ENCODE results near the gene ERGIC1.
A peak's percentile ranks its signal among the peaks of the same experiment; 100 is the strongest.
"Not testable (repeated sequence)": the region's sequence is repeated elsewhere in the genome, so short reads cannot be mapped to it uniquely, and the experiment has no call there.

ERGIC1 gene, protein sequence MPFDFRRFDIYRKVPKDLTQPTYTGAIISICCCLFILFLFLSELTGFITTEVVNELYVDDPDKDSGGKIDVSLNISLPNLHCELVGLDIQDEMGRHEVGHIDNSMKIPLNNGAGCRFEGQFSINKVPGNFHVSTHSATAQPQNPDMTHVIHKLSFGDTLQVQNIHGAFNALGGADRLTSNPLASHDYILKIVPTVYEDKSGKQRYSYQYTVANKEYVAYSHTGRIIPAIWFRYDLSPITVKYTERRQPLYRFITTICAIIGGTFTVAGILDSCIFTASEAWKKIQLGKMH

GRCh38 chr5:172833686-172834414 lies at the start of gene ERGIC1:
TSS of gene ERGIC1 (plus strand) at chr5:172834251. CDS start at chr5:172834414, 163 bp downstream.
- DNase-seq = peak; percentile 32

DNA sequence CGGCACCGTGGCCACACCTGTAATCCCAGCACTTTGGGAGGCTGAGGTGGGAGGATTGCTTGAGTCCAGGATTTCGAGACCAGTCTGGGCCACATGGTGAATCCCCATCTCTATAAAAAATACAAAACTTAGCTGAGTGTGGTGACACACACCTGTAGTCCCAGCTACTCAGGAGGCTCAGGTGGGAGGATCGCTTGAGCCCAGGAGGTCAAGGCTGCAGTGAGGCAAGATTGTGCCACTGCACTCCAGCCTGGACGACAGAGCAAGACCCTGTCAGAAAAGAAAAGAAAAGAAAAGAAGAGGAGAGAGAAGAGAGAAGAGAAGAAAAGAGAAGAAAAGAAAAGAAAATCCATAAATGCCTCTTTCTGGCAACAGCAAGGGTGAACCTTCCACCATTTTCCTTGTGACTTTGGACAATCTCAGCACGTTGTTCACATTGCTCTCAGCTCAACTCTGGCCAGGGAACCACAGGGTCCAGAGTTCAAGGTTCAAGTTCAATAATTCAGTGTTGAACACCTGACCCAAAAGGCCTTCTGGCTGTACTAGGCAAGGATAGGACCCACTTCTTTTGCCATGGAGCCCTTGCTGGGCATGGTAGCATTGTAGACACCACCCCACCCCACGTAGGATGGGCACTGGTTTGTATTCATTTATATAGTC lies 48.5 kb upstream of the ERGIC1 start:
- DNase-seq = no peak

GRCh38 chr5:172786736-172787462 lies 47.2 kb upstream of the ERGIC1 start:
- DNase-seq = no peak

- DNase-seq = not testable (repeated sequence)
These were observed 46.5 kb upstream of the ERGIC1 start for GRCh38 chr5:172787538-172787937.

- no peak for DNase-seq
These were observed 45.0 kb upstream of the ERGIC1 start for GRCh38 chr5:172788771-172789686.

DNA sequence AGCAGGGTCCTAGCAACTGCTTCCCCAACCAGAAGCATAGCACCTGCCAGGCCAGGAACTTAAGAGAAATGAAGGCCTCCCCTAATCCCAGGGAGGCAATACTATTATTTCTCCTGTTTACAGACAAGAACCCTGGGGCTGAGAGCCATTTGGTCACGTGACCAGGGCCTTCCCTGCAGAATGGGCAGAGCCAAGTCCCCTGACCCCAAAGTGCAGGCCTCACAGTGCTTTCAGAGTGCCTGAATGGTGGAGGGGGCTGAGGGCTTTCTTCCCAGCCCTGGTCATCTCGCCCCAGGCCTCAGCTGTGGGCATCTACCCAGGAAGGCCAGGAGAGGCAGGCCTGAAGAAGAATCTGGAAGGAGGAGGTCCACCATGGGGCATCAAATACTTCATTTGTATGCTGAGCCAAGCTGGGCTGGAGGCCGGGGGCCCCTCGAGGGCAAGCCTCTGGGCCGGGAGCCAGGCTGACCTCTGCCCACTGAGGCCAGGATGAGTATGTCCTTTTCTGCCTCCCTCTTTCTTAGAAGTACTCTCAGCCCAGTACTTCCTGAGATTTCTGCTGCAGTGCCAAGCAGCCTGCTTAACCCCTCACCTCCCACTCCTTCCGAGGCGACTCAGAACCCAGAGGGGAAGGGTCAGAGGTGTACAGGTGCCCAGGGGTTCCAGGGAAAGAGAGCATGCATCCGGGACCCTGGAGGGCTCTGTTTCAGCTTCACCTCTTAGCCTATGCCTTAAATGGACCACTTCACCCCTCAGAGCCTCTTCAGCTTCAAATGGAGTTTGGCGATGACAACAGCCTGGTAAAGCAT lies 44.2 kb upstream of the ERGIC1 start:
- no peak for DNase-seq

- DNase-seq = no peak
These were observed 43.6 kb upstream of the ERGIC1 start for GRCh38 chr5:172790496-172790889.

GRCh38 chr5:172791286-172791685 lies 42.8 kb upstream of the ERGIC1 start:
- DNase-seq = no peak

DNA sequence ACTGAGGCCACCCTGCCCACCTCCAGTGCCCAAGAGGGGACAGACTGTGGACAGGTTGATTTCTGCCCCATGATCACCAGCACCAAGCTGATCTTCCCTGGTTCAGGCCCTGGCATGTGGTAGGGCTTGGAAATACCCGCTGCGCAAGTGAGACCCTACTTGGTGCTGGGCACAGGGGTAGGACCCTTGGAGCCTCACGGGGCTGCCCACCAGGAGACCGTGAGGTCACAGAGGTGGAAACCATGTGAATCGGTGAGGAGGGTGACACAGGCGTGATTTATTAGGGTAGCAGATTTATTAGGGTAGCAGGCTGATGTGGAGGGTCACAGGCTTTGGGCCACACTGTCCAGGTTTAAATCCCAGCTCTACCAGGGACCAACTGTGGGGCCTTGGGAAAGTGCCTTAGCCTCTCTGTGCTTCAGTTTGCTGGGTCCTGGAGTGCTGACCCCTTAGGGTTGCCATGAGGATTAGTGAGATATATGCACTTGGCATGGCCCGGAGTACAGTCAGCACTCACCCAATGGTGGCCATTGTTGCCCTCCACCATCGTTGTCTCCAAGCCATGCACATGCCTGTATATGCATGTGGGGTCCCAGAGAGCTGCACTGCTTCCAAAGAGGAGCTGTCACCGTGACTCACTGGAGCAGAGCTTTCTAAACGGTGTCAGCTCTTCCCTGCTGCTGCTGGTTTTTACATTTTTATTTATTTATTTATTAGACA lies 42.2 kb upstream of the ERGIC1 start:
- DNase-seq = no peak

GRCh38 chr5:172792701-172793570 lies 41.1 kb upstream of the ERGIC1 start:
- no peak for DNase-seq

DNA sequence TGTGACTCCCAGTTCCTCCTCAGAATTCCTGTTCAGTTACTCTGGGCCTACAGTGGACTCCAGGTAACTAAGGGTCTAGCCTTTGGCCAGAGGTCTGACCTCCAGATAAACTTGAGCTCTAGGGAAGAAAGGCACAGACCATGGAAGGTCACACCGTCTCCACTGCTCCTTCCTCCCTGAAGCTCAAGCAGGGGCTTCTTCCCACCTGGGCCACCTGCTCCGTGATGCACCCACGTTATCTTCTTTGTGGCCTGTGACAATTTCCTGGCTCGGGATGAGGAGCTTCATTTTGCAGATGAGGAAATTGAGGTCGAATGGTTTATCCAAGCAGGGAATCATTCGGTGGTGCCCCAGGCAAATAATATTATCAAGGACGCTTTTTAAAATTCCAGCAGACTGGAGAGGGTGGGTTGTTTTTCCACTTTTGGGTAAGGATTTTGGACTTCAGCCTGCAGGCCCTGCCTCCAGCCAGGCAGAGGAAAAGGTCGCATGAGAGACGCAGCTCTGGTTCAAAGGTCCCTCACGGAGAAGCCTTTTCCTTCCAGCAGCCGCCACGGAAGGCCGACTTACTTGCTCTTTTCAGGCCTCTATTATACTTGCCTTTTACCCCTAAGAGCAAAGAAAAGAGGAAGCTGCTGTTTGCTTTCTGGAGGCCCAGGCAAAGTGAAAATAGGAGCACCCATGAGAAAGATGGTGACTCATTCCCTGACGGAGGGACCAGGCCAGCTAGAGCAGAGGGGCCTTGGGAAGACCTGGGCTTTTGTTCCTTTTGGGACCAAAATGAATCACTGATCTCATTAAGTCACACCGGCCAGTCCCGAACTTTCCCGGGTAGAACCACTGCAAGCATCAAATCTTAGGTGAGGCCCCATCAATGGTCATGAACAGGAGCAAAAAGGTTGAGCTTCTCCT lies 40.2 kb upstream of the ERGIC1 start:
- DNase-seq = no peak

DNA sequence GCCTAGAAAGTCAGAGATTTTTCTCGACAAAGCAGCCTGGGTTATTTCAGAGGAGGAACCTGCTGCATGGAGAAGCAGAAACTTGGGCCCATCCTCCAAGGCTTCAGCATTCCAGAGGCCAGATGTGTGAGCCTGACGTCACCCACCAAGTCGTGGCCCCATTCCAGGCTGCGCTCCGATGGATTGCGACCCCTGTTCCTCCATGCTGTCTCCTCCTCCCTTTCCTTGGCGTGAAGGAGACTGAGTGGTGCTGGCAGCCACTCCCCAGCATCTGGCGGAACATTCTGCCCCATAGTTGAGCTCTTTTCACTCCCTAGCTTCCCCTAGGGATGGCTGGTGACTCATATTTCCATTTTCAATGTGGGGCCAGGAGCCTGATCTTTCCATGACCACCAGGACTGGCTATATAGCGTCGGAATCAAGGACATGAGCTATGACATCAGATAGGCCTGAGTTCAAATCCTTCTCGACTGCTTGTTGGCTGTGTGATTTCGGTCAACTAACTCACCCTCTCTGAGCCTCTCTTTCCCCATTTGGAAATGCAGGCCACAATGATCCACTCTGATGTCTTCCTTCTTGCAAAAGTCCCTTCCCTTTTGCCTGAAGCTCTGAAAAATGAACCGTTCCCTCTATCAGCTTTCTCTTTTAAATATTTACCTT lies 38.6 kb upstream of the ERGIC1 start:
- DNase-seq = no peak

DNA sequence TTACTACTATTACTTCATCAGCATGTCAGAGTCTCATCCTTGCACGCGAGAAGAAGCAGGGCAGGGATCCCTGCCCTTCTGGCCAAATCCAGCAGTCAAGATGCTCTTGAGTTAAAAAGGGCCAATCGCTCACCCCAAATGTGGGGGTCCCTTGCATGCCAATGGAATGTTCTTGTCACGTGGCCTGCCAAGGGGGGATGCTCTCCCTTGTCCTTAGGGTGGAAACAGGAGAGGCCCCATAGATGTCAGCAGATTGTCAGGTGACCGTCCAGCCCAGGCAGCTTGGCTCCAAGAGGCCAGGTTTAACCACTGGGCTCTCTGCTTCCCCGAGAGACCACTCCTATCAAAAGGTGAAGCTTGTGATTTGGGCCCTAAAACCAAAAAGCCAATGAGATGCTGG lies 37.7 kb upstream of the ERGIC1 start:
- DNase-seq = no peak

GRCh38 chr5:172797771-172798191 lies 36.3 kb upstream of the ERGIC1 start:
- no peak for DNase-seq

- no peak for DNase-seq
These were observed 35.4 kb upstream of the ERGIC1 start for GRCh38 chr5:172798422-172799215.

- no peak for DNase-seq
These were observed 34.6 kb upstream of the ERGIC1 start for GRCh38 chr5:172799416-172799815.

- no peak for DNase-seq
These were observed 33.9 kb upstream of the ERGIC1 start for GRCh38 chr5:172800088-172800551.

Data from activated CD4-positive, alpha-beta T cell treated with anti-CD3 and anti-CD28 coated beads for 1 hour (primary cell).